ENCODE data around the gene NCCRP1.

Gene NCCRP1

GRCh38 chr19:39166571-39167391 is 30.0 kb upstream of the NCCRP1 start:
- no peak for DNase-seq

- no peak for DNase-seq
Measured at GRCh38 chr19:39167461-39168257, 29.1 kb upstream of the NCCRP1 start.

DNA sequence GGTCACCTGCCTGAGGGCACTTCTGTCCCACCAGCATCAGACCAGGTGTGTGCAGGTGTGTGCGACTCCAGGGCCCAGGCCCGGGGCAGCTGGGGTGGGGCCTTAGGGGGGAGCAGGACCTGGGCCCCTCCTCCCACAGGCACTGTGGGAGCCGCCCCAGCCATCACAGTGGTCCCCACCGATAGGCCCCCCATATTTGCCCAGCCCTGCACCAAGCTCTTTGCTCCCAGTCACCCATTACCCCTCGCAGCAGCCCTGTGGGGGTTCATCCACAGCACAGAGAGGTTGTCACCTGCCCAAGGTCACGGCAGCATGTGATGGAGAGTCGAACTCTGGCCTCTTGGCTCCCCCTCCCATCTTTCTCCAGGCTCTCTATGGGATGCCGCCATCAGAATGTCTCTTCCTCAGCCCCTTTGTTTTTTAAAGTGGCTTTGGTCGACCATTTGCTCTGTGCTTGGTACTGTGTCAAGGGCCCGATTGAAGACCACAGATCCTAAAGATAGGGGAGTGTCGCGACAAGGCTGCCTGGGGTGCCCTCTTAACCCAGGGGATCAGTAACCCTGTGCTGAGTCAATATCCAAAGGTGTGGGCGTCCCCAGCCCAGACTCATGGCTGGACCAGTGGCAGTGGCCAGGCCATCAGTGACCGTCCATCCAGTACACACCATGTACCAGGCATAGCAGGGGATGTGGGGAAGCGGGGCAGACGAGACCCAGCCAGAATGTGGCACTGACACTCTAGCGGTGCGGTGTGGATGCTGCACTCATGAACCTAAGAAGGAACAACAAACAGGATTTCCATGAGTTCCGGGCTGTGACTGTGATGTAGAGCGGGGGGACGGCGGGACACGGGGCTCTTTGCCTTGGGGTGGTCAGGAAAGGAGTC is 28.3 kb upstream of the NCCRP1 start:
- DNase-seq, result no peak

GRCh38 chr19:39169143-39169810 is 27.5 kb upstream of the NCCRP1 start:
- no peak for DNase-seq

DNA sequence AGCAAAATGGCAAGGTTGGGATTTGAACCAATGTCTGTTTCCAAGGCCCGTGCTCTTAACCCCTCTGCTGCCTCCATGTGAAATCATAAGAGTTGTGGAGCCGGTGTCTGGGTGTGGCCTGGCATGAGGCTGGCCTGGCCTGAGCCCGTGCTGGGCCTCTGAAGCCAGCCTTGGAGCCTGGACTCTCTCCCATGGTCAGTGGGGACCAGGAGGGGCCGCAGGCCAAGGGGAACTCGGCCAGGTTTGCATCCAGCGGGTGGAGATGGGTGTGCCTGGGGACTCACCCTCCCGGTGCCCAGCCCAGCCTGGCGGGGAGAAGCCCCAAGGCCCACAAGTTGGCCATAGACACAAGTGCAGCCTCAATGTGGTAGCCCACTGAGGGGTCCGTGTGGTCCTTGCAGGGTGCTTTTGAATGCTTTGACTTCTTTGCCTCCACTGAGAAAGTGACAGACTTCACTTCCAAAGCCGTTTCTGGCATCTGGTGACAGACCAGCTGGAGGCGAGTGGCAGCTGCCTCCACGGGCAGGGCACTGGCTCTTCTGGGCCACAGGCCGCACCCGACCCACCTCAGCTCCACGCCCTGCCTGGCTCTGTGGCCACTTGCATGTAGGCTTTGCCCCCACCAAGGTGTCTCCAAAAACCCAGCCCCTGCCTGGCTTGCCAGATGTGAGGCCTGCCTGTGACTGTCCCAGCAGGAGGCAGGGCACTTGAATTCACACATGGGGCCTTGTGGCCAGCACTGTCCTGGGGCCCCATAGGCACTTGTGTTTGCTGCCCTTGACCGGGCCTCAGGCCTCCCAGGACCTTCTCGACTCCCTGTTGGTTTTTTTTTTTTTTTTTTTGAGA is 26.2 kb upstream of the NCCRP1 start:
- no peak for DNase-seq

DNA sequence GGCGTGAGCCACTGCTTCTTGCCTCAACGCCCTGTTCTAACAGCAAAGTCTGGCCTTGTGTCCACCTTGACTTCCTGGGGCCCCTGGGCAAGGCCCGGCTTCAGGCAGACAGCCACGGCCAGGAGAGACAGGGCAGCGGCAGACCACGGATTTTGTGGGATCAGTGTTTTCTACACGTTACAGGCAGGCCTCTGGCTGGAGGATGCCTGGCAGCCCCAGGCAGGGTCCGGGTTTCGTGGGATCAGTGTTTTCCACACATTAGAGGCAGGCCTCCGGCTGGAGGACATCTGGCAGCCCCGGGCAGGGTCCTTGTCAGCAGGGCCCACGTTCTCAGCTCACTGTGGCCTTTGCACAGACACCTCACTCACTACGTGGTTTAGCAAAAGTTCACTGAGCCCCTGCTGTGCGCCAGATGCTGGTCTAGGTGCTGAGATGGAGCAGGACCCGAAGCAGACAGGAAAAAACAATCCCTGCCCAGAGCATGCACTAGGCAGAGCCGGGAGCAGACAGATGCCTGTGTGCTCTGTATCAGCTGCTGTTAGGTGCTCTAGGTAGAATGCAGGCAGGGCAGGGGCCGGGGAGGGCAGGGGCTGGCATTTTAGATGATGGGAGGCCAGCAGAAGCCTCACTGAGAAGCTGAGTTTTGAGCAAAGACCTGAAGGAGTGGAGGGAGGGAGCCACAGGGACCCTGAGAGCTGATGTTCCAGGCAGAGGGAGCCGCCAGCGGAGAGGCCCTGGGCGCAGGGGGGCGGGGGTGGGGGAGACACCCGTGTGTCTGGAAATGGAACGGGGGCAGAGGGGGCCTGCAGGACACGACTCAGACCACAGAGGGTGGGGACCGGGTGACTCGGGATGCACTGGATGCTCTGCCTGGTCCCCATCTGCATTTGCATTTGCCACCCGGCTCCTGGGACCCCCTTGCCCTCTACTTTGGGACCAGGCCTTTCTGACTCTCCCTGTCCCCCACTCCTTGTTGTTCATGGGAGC is 25.0 kb upstream of the NCCRP1 start:
- no peak for DNase-seq

DNA sequence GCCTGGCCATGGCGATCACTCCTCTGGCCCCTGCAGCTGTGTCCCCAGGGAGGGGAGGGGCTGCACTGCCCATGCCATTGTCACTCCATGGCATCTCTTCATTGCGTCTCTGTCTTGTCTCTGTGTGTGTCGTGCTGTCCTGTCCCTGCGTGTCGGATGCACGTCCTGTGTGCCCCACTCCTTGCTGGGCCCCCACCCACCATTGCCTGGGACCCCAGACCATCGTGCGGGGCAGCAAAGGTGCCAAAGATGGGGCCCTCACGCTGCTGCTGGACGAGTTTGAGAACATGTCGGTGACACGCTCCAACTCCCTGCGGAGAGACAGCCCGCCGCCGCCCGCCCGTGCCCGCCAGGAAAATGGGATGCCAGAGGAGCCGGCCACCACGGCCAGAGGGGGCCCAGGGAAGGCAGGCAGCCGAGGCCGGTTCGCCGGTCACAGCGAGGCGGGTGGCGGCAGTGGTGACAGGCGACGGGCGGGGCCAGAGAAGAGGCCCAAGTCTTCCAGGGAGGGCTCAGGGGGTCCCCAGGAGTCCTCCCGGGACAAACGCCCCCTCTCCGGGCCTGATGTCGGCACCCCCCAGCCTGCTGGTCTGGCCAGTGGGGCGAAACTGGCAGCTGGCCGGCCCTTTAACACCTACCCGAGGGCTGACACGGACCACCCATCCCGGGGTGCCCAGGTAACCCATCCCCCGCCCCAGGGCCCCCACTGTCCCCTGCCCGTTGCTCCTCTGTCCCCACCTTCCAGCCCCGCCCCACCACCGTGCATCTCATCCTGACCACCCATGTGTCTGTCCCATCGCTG is 23.9 kb upstream of the NCCRP1 start:
- no peak for DNase-seq

- no peak for DNase-seq
Measured at GRCh38 chr19:39173502-39173991, 23.2 kb upstream of the NCCRP1 start.

DNA sequence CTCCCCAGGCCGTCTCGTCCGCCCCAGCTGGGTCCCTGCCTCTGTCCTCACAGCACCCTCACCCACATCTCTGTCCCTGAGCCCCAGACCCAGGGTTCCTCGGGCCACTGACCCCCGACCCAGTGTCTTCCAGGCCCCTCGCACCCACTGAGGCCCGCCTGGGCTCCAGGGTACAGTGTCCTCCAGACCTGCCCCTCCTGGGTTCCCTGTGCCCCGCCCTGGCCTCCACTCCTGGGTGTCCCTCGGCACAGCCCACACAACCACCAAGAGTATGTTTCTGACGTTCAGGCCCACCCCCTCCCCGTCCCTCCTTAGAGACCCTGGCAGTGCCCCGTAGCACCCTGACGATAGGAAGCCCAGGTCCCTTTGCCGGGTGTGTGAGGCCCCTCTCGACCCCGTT is 22.6 kb upstream of the NCCRP1 start:
- no peak for DNase-seq

DNA sequence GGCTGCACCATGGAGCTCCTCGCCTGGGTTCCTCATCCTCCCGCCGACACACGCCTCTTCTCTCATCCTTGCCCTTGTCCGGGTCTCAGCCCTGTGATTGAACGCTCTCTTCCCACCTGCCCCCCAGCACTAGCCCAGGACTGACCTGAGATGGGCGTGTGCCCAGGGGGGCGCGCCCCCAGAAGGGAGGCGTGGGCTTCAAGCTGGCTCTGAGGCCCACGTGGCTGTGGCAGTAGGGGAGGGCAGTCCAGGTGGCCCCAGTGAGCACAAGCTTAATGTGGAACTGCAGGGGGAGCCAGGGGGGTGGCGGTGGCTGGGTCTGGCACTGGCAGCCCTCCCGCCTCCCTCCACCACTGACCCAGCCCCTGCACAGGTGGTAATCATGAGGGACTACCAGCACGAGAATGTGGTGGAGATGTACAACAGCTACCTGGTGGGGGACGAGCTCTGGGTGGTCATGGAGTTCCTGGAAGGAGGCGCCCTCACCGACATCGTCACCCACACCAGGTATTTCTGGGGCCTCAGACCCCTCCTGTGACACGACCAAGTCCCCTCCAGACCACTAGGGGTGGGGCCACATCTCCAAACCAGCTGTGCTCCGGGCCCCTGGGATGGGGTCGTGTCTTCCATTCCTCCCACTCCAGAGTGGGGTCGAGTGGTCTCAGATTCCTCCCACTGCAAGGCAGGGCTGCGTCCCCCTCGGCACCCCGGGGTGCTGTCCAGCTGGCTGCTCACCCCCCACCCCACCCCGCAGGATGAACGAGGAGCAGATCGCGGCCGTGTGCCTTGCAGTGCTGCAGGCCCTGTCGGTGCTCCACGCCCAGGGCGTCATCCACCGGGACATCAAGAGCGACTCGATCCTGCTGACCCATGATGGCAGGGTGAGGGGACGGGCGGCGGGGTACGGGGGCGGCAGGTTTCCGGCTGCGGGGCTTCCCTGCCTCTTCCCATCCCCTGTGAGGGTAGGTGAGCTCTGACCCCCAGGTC is 21.9 kb upstream of the NCCRP1 start:
- no peak for DNase-seq

DNA sequence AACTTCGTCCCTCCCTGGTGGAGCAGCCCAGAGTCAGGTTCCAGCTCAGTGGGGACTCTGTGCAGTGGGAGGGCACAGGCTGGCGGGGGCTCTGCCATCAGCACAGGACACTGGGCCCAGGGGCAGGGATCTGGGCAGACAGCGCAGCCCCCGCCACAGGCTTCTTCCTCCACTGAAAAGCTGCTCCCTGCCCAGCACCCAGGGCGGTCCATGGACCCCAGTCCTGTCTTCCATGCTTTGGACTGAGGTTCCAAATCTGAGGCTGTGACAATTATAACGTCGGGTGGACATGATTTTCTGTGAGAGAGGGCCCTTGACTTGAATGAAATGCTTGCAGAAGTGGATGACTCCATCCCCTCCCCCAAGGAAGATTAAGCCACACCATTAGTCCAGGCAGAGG is 21.2 kb upstream of the NCCRP1 start:
- DNase-seq, result no peak

DNA sequence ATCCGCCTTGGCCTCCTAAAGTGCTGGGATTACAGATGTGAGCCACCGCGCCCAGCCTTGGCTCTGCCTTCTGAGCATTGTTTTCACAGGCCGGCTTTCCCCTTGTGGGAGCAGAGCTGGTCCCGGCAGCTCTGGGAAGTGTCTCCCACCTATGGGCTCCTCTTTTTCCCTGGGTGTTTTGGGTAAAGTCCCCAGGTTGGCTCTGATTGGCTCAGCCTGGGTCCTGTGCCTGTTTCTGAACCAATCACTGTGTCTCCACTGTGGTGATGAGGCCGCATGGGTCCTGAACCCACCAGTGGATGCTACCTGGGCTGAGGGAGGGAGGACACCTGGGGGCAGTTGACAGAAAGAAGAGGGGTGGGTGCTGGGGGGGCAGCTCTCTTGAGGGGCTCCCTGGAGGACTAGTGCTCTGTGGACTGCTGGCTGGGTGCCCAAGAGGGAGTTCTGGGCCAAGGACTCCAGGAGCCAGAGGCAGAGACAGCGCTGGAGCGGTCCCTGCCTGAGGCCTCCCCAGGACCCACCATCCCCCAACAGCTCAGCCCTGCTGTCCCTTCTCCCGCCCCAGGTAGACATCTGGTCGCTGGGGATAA is 19.6 kb upstream of the NCCRP1 start:
- no peak for DNase-seq

- no peak for DNase-seq
Measured at GRCh38 chr19:39177736-39178135, 19.0 kb upstream of the NCCRP1 start.

- DNase-seq, result no peak
Measured at GRCh38 chr19:39178296-39179006, 18.3 kb upstream of the NCCRP1 start.

GRCh38 chr19:39179754-39180153 is 17.0 kb upstream of the NCCRP1 start:
- DNase-seq, result no peak

- DNase-seq, result no peak
Measured at GRCh38 chr19:39180749-39181148, 16.0 kb upstream of the NCCRP1 start.
